RWPE2 (cell line): Measurements from ENCODE around the gene TMEM176A.
"Not testable (repeated sequence)": the region's sequence is repeated elsewhere in the genome, so short reads cannot be mapped to it uniquely, and the experiment has no call there.

Experiments used
- ATAC-seq: fragments of 200-7000 bp; cut with Tn5 transposase; 3 replicates; pipeline ENCODE4 v1.9.1; 2021; ENCODE audit warnings: low read depth
- DNase-seq: peaks from one replicate; pipeline ENCODE4 v3.0.0-alpha.2; 2020; ENCODE audit warnings: low spot score
- H3K27ac ChIP-seq: fragments of 450-650 bp; 2 replicates; pipeline ENCODE4 v1.5.1; 2017; ENCODE audit warnings: mild to moderate bottlenecking; ENCODE audit not compliant: poor library complexity, severe bottlenecking
- H3K27me3 ChIP-seq: fragments of 250-450 bp; sonication (Bioruptor Pico); 2 replicates; pipeline ENCODE4 v1.5.1; 2021; ENCODE audit warnings: mild to moderate bottlenecking, moderate library complexity; ENCODE audit not compliant: insufficient read depth, poor library complexity, severe bottlenecking
- H3K36me3 ChIP-seq: fragments of 250-450 bp; sonication (Bioruptor Pico); 2 replicates; pipeline ENCODE4 v1.5.1; 2020; ENCODE audit warnings: low read depth, mild to moderate bottlenecking, moderate library complexity
- H3K4me1 ChIP-seq: fragments of 250-450 bp; sonication (Bioruptor Pico); 2 replicates; pipeline ENCODE4 v1.5.1; 2021; ENCODE audit warnings: mild to moderate bottlenecking, moderate library complexity; ENCODE audit not compliant: insufficient read depth, poor library complexity, severe bottlenecking
- H3K4me3 ChIP-seq: fragments of 250-450 bp; sonication (Bioruptor Pico); 2 replicates; pipeline ENCODE4 v1.5.1; 2021; ENCODE audit warnings: mild to moderate bottlenecking, moderate library complexity; ENCODE audit not compliant: severe bottlenecking
- H3K9me3 ChIP-seq: fragments of 250-450 bp; sonication (Bioruptor Pico); 2 replicates; pipeline ENCODE4 v1.5.1; 2021; ENCODE audit warnings: mild to moderate bottlenecking, moderate library complexity; ENCODE audit not compliant: severe bottlenecking
- CTCF ChIP-seq: fragments of 450-650 bp; IDR thresholded peaks from one replicate; pipeline ENCODE4 v1.5.1; 2017; ENCODE audit warnings: mild to moderate bottlenecking, moderate library complexity; ENCODE audit not compliant: poor library complexity, severe bottlenecking

TMEM176A gene

GRCh38 chr7:150804802-150805201, 4.2 kb downstream of the TMEM176A start:
- no peak overlapping the region for H3K4me3 ChIP-seq
- no peak overlapping the region for H3K27ac ChIP-seq
- DNase-seq (no peak), ATAC-seq (no peak)
- no peak for TF ChIP-seq CTCF
- peaks cover 2% of the 10 kb centered on the region for H3K9me3 ChIP-seq
- H3K36me3 ChIP-seq: no peaks in the 10 kb centered on the region
- H3K27me3 ChIP-seq: peaks cover 37% of the 10 kb centered on the region
- no peaks in the 10 kb centered on the region for H3K4me1 ChIP-seq

- Histone ChIP-seq H3K9me3 (peaks cover 2% of the 10 kb centered on the region), H3K36me3 (no peaks in the 10 kb centered on the region), H3K27ac (no peak overlapping the region), H3K27me3 (peaks cover 28% of the 10 kb centered on the region), H3K4me3 (no peak overlapping the region), H3K4me1 (no peaks in the 10 kb centered on the region)
- no peak for DNase-seq
- ATAC-seq: no peak
- TF ChIP-seq CTCF: no peak
These were observed 5.3 kb downstream of the TMEM176A start for GRCh38 chr7:150805864-150806263.

GRCh38 chr7:150806454-150806853, 5.9 kb downstream of the TMEM176A start:
- TF ChIP-seq CTCF: no peak
- Histone ChIP-seq H3K9me3 (peaks cover 2% of the 10 kb centered on the region), H3K4me1 (no peaks in the 10 kb centered on the region), H3K27ac (no peak overlapping the region), H3K4me3 (no peak overlapping the region), H3K36me3 (no peaks in the 10 kb centered on the region), H3K27me3 (peaks cover 22% of the 10 kb centered on the region)
- ATAC-seq (no peak), DNase-seq (no peak)

GRCh38 chr7:150806863-150807262, 6.3 kb downstream of the TMEM176A start:
- Histone ChIP-seq H3K27ac (no peak overlapping the region), H3K4me1 (no peaks in the 10 kb centered on the region), H3K36me3 (no peaks in the 10 kb centered on the region), H3K9me3 (peaks cover 2% of the 10 kb centered on the region), H3K27me3 (peaks cover 18% of the 10 kb centered on the region), H3K4me3 (no peak overlapping the region)
- no peak for TF ChIP-seq CTCF
- ATAC-seq (no peak), DNase-seq (no peak)

- DNase-seq, H3K4me3 ChIP-seq, H3K27me3 ChIP-seq, H3K27ac ChIP-seq, ATAC-seq, H3K36me3 ChIP-seq, H3K4me1 ChIP-seq, H3K9me3 ChIP-seq: not testable (repeated sequence)
These were observed 7.3 kb downstream of the TMEM176A start for GRCh38 chr7:150807616-150808438.
